GM12865 (cell line): Measurements from ENCODE around the gene GALNT7.

ENCODE experiments used
- DNase-seq: peaks from one replicate; pipeline ENCODE4 v3.0.0; 2010; ENCODE audit warnings: low read depth
- H3K4me3 ChIP-seq: 2 replicates; pipeline ENCODE4 v1.5.1; 2011; ENCODE audit warnings: mild to moderate bottlenecking, low read depth, low read length, control low read depth
- TF ChIP-seq, protein P1 (sequence below): IDR thresholded peaks from 2 replicates; pipeline ENCODE4 v1.5.1; 2011; ENCODE audit warnings: low read length, control low read depth, low read depth, inconsistent platforms; ENCODE audit not compliant: insufficient read depth; ENCODE audit errors: missing control alignments

Gene GALNT7

DNA sequence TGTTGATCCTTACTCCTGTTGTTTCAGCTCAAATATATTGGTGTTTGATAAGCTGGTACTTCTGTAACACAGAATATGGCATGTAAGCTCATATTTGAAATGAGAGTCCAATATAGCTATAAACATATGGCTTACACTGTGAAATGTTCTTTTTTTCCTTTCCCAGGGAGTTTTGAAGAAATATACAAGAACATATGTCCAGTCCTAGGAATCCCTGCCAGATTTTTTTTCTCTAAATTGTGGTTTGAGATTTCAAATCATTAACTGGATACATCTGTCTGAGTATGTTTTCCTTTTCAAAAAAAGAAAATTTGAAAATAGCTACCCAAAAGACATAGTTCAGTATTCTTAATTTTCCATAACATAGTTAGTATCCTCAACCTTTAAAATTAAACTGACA is 105.3 kb downstream of the GALNT7 start:
- H3K4me3 ChIP-seq, result no peak overlapping the region
- no peak for DNase-seq
- TF ChIP-seq, protein P1, sequence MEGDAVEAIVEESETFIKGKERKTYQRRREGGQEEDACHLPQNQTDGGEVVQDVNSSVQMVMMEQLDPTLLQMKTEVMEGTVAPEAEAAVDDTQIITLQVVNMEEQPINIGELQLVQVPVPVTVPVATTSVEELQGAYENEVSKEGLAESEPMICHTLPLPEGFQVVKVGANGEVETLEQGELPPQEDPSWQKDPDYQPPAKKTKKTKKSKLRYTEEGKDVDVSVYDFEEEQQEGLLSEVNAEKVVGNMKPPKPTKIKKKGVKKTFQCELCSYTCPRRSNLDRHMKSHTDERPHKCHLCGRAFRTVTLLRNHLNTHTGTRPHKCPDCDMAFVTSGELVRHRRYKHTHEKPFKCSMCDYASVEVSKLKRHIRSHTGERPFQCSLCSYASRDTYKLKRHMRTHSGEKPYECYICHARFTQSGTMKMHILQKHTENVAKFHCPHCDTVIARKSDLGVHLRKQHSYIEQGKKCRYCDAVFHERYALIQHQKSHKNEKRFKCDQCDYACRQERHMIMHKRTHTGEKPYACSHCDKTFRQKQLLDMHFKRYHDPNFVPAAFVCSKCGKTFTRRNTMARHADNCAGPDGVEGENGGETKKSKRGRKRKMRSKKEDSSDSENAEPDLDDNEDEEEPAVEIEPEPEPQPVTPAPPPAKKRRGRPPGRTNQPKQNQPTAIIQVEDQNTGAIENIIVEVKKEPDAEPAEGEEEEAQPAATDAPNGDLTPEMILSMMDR, result no peak

DNA sequence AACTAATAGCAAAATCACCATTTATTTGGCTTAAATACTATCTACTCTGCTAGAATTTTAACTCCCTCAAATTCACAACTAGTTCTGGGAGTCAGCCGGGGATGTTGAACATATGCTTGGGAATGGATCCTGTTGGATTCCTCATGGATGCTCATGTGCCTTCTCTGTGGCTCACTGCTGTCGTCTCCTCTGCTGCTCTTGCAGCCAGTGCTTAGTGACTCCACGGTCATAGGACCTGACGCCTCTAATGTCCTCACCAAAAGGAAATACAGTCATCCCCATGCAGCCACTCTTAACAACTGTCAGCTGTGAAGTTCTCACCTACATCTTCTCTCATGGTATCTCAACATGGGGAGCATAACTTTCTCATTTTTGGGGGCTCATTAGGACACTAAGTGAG is 106.1 kb downstream of the GALNT7 start:
- no peak for DNase-seq
- H3K4me3 ChIP-seq, result no peak overlapping the region
- TF ChIP-seq, protein P1, result no peak

DNA sequence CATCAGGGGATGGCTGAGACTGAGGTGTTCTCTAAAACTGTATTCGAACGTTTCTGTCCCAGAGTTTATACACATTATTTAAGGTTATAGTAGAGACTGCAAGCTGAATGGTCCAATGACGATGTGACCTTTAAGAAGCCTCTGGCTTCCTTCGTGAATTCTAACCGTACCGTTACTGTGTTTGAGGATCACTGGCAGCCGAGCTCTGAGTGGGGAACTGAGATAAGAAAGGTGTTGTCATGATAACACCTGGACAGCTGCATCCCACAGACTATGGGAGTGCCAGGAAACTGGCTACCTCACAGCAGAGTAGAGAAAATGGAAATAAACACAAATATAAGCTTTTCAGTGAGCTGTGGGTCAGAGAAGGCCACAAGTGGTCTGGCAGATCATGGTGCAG is 106.5 kb downstream of the GALNT7 start:
- no peak for DNase-seq
- TF ChIP-seq, protein P1, result no peak
- no peak overlapping the region for H3K4me3 ChIP-seq

DNA sequence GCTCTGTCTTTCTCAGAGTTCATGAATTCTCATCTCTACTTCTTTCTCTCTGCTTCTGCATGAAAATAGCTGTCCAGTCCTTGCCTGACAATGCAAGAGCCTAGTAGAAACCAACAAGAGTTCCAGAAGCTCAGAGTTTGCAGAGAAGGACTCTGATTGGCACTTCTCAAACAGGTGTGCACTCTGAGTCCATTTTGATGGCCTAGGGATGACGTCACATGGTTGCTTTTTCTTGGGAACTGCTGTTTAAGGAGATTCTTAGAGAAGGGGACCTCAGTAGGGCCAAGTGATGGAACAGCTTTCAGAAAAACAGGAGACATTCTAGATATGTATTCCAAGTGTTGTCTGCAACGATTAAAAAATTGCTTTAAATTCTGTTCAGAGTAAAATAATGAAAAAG is 108.7 kb downstream of the GALNT7 start:
- no peak for DNase-seq

GRCh38 chr4:173280998-173281397 is 112.4 kb downstream of the GALNT7 start:
- no peak for DNase-seq
- TF ChIP-seq, protein P1, result no peak
- no peak overlapping the region for H3K4me3 ChIP-seq

More for the DNA sequence above, 108.7 kb downstream of the GALNT7 start:
- TF ChIP-seq, protein P1, result no peak
- H3K4me3 ChIP-seq, result no peak overlapping the region

DNA sequence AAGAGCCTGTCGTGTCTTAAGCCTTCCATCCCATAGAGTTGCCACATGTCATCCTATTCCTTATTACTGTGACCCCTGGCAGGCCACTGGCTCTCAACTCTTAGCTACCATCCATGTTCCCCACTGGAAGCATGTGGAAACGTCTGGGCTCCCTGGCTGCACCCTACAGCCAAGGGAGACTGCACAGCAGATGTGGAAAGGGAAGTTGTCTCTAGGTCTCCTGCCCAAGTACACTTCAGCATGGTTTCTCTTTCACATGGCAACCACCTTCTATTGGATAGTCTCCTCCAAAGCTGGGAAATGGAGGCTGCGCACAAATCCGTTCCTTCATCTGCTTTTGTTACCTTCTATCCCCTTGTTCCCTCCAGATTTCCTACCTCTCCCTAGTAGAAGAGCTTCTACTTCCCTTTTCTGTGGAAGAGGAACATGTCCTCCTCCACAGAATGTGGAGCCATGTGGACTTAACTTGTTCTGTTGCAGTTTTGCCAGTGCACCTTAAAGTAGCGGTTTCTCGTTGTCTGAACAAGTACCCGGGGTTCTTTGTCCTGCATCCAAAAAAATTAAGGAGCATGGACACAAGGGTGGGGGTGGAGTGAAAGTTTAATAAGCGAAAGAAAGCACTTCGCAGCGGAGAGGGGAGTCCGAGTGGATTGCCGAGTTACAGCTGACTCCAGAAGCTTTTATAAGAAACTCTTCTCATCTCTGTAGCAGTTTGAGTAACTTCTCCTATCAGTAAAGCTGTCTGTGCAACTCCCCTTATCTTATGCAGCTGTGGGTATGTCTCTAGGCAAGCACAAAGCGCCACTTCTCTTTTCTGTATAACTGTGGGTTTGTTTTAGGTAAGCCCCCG is 113.0 kb downstream of the GALNT7 start:
- no peak overlapping the region for H3K4me3 ChIP-seq
- no peak for DNase-seq
- TF ChIP-seq, protein P1, result no peak

DNA sequence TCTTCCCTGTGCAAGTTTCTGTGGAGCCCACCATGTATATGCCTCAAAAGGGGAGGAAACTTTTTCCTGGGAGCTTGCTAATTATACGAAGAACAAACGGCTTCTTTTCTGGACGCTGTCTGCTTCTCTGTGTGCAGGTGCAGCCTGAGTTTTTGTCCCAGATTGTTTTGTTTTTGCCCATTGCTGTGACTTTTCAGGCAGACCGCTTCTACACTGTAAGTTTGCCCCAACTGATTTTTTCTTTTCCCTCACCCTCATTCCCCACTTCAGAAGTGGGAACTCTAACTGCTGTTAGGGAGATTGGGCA is 113.6 kb downstream of the GALNT7 start:
- DNase-seq, result no peak
- H3K4me3 ChIP-seq, result no peak overlapping the region
- TF ChIP-seq, protein P1, result no peak
